ENCODE measurements around the gene CHN2. TPM values are rescaled to one million over a fixed set of nuclear protein-coding genes. Genes with fewer than 3 reads are reported as not detected.

CHN2 gene
- total and polyA plus RNA-seq, 10 donors: 4.2 to 52.0 (median 28.5) TPM

DNA sequence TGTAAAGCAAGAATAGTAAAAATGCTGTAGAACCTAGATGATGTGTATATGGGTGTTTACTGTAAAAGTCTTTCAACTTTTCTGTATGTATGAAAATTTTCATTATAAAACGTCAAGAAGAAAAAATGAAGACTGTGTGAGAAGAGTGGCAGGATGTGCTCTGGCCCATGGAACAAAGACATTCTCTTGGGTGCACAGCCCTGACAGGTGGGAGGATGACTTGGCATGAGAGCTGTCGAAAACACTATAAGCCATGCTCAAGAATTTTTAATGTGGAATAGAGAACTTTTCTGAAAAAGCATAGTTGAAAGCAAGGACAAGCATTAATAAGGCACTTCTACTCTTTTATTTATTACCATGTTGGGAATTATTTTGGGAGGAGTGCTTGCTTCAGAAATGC lies 185.0 kb downstream of the CHN2 start:
- no peaks in the 10 kb centered on the region for H3K9me3 ChIP-seq
- DNase-seq: no peak
- no peak for TF ChIP-seq POLR2A (IDR thresholded peaks at IDR 0.05)
- TF ChIP-seq, protein P1, sequence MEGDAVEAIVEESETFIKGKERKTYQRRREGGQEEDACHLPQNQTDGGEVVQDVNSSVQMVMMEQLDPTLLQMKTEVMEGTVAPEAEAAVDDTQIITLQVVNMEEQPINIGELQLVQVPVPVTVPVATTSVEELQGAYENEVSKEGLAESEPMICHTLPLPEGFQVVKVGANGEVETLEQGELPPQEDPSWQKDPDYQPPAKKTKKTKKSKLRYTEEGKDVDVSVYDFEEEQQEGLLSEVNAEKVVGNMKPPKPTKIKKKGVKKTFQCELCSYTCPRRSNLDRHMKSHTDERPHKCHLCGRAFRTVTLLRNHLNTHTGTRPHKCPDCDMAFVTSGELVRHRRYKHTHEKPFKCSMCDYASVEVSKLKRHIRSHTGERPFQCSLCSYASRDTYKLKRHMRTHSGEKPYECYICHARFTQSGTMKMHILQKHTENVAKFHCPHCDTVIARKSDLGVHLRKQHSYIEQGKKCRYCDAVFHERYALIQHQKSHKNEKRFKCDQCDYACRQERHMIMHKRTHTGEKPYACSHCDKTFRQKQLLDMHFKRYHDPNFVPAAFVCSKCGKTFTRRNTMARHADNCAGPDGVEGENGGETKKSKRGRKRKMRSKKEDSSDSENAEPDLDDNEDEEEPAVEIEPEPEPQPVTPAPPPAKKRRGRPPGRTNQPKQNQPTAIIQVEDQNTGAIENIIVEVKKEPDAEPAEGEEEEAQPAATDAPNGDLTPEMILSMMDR (IDR thresholded peaks at IDR 0.05 in 8 of 11, conservative IDR thresholded peaks at IDR 0.05 in 3 of 11): no peak
- no peak for TF ChIP-seq POLR2AphosphoS5 (IDR thresholded peaks at IDR 0.05)
- 81 to 92% (median 83%) methylated on average over 2 of the region's 2 CpGs for WGBS, 5 donors
- H3K27ac ChIP-seq: no peak overlapping the region
- intact Hi-C loops (cut with DNase I; ENCODE audit: low total_unique reads): no loop called here
- H3K4me1 ChIP-seq: peaks cover 0 to 12% (median 0%) of the 10 kb centered on the region in 6 donors
- no peaks in the 10 kb centered on the region for H3K36me3 ChIP-seq
- no peak overlapping the region for H3K4me3 ChIP-seq
- no peaks in the 10 kb centered on the region for H3K27me3 ChIP-seq (replicated peaks in 1 of 7)

DNA sequence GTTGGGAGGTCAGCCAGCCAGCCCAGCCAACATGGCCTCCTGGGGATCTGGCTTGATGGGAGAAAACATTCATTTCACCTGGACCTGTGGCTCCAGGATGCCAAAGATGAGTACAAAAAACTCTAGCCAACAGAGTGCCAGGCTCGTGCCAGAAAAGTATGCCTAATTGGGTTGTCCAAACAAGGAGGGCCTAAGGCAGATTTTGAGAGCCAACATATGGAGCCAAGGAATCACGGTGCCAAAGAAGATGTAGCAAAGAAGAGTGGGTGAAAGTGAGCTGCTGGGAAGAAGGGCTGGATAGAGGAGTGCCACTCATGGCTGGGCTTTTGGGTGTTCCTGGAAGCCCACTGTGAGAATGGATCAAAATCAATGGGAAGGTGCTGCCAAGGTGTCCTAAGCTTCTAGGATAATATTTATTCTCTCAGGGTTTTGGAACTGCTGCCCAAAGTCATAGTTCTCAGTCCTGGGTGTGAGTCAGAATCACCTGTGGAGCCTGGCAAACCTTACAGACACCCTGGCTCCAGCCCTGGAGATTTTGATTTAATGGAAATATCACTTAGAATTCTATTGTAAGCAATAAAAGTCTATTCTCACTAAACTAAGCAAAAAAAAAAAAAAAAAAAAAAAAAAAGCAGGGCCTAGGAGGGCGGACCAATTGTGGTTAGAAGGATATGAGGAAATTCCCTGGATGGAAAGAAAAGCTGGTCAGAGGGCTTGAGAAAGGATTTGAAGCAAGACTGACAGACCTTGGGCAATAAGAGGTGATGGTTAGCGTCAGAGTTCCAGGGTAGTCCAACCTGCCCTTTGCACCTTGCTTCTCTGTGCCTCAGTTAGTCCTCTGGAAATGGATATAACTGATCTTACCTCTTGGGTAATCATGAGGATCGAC lies 186.9 kb downstream of the CHN2 start:
- TF ChIP-seq POLR2A (IDR thresholded peaks at IDR 0.05) (no peak), POLR2AphosphoS5 (IDR thresholded peaks at IDR 0.05) (no peak)
- TF ChIP-seq, protein P1 (IDR thresholded peaks at IDR 0.05 in 8 of 11, conservative IDR thresholded peaks at IDR 0.05 in 3 of 11): no peak
- Histone ChIP-seq H3K36me3 (no peaks in the 10 kb centered on the region), H3K4me1 (peaks cover 0 to 4% (median 0%) of the 10 kb centered on the region in 6 donors), H3K27me3 (replicated peaks in 1 of 7) (no peaks in the 10 kb centered on the region), H3K9me3 (no peaks in the 10 kb centered on the region), H3K4me3 (no peak overlapping the region), H3K27ac (no peak overlapping the region)
- 68 to 88% (median 78%) methylated on average over 5 of the region's 5 CpGs for WGBS, 5 donors
- no peak for DNase-seq
- intact Hi-C loops (cut with DNase I; ENCODE audit: low total_unique reads): no loop called here

GRCh38 chr7:29384277-29384676 lies 189.7 kb downstream of the CHN2 start:
- peaks cover 0 to 4% (median 0%) of the 10 kb centered on the region in 6 donors for H3K4me1 ChIP-seq
- intact Hi-C loops (cut with DNase I; ENCODE audit: low total_unique reads): no loop called here

More at GRCh38 chr7:29384277-29384676, 189.7 kb downstream of the CHN2 start:
- TF ChIP-seq, protein P1 (IDR thresholded peaks at IDR 0.05 in 8 of 11, conservative IDR thresholded peaks at IDR 0.05 in 3 of 11): no peak
- no peak for TF ChIP-seq POLR2AphosphoS5 (IDR thresholded peaks at IDR 0.05)
- no peak for TF ChIP-seq POLR2A (IDR thresholded peaks at IDR 0.05)
- Histone ChIP-seq H3K9me3 (no peaks in the 10 kb centered on the region), H3K4me3 (no peak overlapping the region), H3K27me3 (replicated peaks in 1 of 7) (no peaks in the 10 kb centered on the region), H3K27ac (no peak overlapping the region), H3K36me3 (no peaks in the 10 kb centered on the region)
- WGBS, 5 donors: 82 to 94% (median 87%) methylated on average over 2 of the region's 2 CpGs
- no peak for DNase-seq

Measured in spleen (tissue), 11 donors.